Activated T-cell treated with anti-CD3 and anti-CD28 coated beads for 4 hours (primary cell): Measurements from ENCODE around the gene METTL4.

Source experiments
- DNase-seq: peaks from one replicate; pipeline ENCODE4 v3.0.0-alpha.2; 2020

The METTL4 gene, protein sequence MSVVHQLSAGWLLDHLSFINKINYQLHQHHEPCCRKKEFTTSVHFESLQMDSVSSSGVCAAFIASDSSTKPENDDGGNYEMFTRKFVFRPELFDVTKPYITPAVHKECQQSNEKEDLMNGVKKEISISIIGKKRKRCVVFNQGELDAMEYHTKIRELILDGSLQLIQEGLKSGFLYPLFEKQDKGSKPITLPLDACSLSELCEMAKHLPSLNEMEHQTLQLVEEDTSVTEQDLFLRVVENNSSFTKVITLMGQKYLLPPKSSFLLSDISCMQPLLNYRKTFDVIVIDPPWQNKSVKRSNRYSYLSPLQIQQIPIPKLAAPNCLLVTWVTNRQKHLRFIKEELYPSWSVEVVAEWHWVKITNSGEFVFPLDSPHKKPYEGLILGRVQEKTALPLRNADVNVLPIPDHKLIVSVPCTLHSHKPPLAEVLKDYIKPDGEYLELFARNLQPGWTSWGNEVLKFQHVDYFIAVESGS

DNA sequence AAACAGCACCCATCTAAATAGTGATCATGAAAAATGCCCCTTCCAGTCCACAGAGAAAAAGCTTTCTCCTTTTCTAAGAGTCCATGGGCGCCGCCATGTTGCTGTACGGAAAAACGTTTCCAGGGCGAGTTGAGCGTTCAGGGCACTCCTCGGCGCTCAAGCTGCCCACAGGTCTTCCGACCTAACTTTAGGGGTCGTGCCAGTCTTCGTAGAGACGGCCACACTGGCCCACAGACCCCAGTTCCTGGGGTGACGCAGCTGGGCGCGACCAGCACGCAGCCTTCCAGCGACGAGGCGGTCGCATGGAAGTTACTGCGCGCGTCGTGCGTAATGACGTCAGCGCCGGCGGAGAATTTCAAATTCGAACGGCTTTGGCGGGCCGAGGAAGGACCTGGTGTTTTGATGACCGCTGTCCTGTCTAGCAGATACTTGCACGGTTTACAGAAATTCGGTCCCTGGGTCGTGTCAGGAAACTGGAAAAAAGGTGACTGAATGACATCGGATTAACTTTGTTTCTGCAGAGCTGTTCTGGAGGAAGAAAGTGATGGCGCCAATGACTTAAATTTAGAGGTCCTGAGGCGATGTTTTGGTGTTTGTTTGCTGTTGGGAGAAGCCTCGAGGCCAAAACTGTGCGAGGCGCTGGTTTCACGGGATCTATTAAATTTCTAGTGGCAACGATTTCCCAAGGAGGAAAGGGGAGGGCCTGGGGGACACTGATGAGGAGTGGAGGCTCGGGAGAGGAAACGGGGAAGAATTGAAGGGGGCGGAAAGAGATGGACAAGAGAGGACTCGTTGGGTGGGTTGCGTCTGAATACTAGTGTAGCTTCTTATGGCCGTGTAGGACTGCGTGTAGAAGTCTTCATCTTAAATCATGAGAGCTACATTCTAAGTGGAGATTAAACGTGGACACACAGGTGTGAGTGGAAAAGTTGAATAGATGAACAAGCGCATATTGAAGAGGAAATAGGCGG is at the start of gene METTL4, which contains the start of gene NDC80:
METTL4 (minus strand) TSS at position 306 of the 971 bp plus-strand sequence. CDS start 4,289 bp downstream, outside the sequence.
NDC80 (plus strand) TSS at position 358 of the 971 bp plus-strand sequence. CDS start 1,429 bp downstream, outside the sequence.
- DNase-seq = peak; percentile 74

DNA sequence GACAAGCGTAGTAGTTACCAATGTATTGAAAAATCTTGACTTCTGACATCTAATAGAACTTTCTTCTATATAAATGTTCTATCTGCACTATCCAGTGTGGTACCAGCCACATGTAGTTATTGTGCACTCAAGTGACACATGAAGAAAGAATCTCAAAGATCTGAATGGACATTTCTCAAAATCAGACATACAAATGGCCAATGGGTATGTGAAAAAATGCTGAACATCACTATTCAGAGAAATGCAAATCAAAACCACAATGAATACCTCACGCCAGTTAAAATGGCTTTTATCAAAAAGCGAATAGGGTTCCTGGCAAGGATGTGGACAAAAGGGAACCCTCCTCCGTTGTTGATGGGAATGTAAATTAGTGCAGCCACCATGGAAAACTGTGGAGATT is 46.7 kb upstream of the METTL4 start:
- DNase-seq = no peak

DNA sequence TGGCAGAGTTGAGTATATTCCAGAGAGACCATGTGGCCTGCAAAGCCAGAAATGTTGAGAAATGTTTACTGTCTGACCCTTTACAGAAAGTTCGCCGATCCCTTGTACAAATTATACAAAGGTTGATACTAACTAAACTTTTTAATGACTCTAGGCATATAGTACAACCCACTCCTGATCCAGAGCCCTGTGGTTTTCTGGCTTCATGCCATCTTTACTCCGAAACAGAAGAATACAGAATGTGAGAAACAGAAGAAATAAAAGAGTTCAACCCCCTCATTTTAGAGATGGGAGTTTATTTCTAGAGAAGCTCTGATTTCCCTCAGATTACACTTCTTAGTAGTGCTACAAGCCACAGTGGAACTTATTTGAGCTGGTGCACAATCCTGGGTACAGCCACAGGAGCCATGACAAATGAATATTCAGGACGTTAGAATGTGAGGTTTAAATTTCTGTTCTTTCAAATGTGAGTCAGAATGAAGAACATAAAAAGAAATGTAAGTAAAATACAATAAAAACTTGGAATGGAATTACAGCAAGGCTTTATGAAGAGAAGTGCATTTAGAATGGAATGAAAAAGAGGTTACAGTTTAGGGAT is 46.2 kb upstream of the METTL4 start:
- DNase-seq = no peak

DNA sequence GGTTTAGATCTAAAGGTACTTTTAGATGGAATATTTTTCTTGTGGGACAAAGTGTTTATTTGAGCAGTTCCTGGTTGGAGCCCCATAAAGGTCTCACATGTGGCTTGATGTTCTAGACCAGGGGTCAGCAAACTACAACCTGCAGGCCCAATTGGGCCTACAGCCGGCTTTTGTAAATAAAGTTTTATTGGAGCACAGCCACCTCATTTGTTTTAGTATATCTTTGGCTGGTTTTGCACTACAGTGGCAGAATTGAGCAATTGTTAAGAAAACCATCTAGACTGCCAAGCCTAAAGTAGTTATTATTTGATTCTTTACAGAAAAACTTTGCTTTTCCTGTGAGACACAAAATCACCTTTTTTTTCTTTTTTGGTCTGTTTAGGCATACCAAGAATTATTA is 41.7 kb upstream of the METTL4 start:
- DNase-seq = no peak

DNA sequence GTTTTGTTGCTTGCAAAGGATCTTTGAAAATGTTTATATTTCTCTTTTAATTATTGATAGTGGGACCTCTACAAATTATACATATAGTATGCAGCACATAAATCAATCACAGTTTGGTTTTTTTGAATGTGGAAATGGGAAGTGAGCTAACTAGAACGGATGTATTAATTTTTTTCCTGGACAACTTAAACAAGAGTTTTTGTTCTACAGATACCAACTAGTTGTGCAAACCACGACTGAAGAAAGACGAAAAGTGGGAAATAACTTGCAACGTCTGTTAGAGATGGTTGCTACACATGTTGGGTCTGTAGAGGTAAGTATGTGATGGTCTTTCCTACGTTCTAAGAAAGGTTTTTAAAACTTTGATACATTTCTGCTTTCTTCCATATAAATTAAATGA is 39.2 kb upstream of the METTL4 start:
- no peak for DNase-seq

DNA sequence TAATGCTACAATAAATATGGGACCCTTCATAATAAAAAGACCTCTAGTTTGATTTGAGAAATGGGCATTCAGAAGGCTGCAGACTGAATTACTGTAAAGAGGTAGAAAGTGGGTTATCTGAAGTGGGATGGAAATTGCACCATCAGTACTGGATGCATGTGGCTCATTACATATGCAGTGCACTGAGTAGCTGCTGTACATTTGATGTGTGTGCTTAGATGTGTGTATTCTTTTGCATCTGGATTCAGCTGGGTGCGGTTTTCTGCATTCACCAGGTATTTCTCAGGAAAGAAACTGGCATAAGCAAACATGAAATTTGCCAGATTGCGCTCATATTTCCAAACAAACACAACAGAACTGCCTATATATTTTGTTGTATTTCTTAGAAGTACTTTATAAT is 38.3 kb upstream of the METTL4 start:
- no peak for DNase-seq

DNA sequence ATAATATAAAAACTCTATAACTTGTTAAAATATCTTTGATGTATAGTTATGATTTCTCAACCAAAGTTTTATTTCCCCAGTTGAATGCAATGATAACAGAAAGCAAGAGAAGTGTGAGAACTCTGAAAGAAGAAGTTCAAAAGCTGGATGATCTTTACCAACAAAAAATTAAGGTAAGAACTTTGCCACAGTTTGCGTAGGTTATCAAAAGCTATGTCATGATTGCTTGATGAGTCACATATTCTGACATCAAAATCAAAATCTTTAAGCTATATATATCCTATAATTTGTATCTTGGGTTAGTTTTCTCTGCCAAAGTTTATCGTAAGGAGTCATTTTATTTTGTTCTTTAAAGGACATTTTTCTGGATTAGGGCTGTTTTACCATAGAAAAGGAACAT is 35.0 kb upstream of the METTL4 start:
- DNase-seq = no peak

DNA sequence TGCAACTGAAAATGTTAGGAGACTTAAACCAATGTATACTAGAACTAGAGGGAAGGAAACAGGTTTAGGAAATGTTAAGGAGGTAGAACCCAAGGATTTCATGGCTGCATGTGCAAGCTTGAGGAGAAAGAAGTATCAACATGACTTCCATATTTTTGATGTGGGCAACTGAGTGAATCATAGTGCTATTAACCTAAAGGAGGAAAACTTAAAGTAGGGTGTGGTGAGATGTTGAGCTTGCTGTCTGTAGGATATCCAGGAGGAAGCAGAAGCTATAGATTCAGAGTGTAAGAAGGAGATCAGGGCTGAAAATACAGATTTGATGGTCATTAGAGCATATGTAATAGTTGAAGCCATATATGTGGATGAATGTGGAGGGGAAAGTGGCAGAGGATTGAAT is 31.5 kb upstream of the METTL4 start:
- DNase-seq = no peak

DNA sequence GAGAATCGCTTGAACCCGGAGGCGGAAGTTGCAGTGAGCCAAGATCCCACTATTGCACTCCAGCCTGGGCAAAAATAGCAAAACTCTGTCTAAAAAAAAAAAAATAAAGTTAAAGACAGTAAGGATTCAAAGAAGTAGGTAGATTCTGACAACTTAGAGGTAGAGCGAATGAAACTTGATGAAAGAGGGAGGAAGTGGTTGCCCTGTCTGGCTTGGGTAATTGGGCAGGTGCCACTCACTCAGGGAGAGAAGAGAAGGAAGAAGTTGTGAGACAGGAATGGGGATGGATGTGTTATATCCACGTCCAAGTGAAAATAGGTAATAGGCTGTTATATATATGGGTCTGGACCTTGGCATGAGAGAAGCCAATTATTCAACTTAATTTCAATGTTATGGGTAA is 26.3 kb upstream of the METTL4 start:
- no peak for DNase-seq

DNA sequence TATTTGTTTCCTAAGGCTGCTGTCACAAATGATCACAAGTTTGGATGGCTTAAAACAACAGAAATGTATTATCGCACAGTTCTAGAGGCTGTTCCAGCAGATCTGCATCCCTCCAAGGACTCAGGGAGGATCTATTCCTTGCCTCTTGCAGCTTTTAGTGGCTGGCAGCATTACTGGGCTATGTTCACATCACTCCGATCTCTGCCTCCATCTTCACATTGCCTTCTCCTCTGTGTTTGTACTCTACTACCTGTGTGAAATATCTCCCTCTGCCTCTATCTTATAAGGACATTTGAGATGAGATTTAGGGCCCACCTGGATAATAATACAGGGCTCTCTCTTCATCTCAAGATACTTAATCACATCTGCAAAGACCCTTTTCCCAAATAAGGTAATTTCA is 19.0 kb upstream of the METTL4 start:
- no peak for DNase-seq

DNA sequence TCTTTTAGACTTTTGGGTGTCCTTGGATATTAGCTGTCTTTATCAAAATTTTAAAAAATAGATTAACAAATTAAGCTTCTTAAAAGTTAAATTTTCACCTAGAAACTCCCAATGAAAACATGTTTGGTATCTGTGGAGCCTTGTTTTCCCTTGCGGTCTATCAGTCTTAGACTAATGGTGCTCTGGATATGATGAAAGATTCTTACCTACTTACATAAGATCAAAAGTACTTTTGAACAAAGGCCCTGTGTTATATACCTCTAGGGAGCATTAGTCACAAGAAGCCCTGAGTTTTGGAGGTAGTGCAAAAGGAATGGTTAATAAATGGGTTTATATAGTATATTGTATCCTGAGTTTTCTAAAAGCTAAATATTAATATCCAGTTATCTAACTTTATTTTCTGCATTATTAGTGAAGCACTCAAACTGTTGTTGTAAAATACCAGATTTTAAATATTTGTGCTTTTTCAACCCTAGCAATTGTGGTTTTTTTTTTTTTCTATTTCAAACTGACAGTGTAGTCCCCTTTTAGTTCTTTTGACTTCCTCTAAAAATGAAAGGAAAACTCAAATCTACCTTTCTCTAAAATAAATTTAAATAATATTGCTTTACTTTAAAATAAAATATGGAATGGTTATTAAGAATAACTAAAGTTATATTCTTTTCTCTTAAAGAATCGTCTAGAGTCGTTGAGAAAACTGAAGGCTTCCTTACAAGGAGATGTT is 18.2 kb upstream of the METTL4 start:
- no peak for DNase-seq

DNA sequence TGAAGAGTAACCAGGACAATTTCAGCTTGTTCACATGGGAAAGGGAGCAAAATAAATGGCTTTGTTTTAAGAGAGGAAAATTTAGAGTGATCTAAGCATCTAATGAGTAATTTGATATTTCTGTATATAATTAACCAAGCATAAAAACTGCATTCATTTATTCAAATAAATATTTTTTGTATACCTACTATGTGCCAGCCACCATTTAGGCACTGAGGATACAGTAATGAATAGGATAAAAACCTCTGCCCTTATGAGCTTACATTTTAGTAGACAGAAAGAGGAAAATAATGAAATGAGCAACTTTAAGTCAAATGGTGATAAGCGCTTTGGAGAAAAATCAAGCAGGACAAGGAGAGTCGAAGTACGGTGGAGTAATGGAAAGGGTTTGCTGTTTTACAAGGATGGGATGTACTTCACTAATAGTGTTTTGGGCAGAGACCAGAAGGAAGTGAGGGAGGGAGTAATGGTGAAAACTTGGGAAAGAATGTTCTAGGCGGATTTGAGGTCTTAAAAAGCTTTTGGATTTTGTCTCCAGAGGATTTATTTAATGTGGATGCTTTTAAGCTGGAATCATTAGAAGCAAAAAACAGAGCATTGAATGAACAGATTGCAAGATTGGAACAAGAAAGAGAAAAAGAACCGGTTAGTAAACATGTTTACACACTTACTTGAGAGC is 17.5 kb upstream of the METTL4 start:
- no peak for DNase-seq

DNA sequence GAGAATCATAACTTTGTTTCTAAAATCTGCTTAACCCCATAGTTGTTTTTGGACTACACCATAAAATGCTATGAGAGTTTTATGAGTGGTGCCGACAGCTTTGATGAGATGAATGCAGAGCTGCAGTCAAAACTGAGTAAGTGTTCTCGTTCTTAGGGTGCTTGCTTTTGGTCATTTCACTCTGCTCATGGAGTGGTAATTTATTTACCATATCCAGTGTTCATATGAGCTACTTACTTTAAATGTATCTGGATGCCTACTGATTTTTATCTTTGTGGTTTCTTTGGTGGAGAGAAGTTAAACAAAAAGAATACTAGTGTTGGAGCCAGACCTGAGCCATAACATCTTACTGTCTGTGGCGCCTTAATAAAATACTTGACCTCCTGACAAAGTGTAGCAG is 16.5 kb upstream of the METTL4 start:
- DNase-seq = no peak

DNA sequence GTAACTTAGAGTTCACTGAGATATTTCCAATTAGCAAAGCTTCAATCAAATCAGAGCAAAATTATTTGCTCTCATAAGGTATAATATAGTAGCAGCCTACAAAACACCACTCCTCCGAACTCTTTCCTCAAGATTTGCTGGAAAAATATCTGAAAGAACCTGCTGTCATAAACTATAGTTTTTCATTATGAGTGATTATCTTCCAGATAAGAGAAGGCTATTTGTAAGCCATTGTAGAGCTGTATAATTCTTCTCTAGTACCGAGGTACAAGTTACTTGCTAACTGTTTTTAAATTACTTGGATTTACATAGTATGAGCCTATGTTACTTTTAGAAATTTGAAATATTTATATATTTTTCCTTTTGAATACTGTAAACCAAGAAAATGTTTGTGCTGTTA is 2.1 kb upstream of the METTL4 start:
- DNase-seq = no peak

DNA sequence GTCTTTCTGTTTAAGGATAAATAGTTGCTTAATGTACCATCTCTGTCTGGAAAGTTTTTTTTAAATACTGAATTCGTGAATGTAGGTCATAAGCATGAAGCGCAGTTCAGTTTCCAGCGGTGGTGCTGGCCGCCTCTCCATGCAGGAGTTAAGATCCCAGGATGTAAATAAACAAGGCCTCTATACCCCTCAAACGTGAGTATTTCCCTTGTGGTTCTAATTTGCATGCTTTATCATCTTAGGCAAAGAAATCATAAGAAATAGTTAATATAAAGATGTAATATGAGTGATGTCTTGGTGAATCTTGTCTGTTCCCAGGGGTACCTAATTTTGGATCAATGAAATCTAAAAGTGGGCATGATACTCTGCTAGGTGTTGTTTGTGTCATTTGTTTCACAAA is 1.6 kb upstream of the METTL4 start:
- DNase-seq = no peak

DNA sequence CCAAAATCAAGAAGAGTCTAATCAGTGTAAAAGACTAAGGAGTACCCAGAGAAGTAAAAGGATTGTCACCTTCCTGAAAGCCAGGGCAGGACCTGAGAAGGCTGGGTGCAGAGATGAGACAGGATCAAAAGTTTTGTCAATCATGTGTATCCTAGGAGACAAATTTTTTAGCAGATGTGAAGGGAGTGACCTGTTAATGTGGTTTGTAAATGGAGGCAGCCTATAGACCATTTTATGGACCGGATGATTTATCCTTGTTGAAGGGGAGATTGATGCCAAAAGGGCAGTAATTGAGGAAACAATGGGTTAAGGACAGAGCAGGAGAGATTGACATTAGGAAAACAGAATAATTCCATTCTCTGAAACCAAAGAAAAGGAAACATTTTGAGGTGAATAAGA is 865 bp upstream of the METTL4 start:
- DNase-seq = no peak

DNA sequence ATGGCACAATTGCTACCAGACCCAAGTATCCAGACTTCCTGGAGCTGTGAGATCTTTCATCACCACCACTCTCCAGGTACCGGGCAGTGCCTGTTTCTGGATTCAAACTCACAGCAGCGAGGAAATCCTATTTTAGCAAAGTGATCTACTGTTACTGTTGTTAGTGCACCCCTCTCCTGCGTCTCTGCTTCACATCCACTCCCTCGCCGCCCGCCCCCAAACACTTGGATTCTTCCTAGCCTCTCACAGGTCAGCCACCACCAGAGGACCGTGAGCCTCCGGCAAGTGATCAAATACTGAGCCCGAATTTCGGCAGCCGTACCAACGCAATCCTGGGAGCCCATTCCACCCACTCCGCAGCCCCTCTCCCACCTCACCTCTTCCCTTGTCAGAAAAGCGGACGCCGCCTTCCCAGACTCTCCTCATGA is 519 bp downstream of the METTL4 start:
- no peak for DNase-seq

DNA sequence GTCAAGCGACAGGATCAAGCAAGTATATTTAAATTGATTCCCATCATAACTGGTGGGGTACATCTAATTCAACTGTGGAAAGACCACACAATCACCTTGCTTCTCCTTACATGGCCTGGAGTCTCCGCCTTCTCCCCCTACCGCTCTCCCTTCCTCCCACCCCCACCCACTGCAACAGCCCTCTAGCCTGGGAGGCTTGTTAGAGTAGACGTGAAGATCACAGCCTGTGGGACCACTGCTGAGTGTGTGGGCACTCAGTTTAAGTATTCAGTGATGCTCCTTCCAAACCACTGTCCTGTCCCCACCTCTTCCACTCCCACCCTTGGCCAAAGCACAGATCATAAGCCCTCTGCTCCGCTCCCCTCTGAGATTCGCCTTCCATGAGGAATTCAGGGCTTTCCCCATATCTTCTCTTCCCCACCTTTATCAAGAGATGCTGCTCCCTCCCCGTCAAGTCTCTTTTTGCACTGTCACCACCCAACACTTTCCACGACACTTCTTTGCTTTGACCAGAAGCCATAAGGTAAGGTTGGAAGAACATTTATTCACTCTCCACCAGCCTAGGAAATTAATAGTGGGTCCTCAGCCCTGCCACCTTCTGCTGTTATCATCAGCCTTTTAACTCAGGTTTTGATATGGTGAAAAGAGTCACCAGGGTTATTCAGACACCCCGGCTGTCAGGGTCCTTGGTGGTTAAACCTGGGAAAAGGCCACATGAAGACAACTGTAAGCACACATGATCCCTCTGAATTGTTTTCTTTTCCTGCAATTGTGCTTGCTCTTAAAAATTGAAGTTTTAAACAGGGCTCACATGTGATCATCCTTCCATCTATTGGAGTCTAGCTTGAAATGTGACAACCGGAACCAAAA is 1.7 kb downstream of the METTL4 start:
- no peak for DNase-seq

DNA sequence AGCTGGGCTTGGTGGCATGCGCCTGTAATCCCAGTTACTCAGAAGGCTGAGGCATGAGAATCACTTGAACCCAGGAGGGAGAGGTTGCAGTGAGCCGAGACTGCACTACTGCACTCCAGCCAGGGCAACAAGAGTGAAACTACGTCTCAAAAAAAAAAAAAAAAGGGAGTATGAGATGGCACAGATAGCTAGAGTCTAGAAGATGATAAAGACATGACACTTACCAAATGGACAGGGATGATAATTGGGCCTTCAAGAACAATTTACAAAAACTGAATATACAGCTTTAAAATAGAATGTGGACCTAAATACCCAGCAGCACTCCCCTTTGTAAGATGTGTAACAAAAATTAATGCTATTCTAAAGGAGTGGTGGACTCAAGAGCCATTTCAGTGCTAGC is 2.7 kb downstream of the METTL4 start:
- DNase-seq = no peak

DNA sequence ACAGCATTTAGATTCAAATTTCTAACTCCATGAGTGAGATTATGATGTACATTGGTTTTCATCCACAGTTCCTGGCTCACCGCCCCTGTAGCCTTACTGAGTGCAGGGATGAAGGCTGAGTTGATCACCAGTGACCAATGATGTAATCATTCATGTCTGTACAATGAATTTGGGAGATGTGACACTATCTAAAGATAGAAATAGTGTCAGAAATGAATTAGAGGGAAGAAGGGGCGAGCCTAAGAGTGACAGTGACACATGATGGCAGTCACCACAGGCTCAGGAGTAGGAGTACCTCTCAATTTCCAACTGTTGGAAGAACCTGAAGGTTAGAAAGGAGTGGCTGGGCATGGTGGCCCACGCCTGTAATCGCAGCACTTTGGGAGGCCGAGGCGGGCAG is 3.2 kb downstream of the METTL4 start:
- DNase-seq = no peak

DNA sequence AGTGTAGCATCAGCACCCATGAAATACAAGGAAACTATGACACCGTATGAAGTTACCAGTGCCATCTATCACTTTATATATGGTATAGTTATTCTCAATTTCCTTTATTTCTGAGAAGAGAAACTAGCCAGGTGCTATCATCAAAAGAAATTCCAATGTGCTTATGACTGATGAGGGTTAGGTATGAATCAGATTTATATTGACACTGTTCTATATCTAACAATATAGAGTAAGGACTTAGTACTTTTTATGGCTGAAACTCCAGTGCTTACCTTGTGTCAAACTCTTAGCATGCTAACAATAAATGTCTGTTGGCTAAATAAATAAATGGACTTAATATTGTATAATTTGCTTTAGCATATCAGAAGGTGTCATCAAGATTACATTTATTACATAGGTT is 6.9 kb downstream of the METTL4 start:
- no peak for DNase-seq
